HCT116 (cell line): ENCODE data around the gene GIT2. TPM values are rescaled to one million over a fixed set of nuclear protein-coding genes. Genes with fewer than 3 reads are reported as not detected.

Source experiments
- ATAC-seq: fragments of 200-7000 bp; cut with Tn5 transposase; 2 replicates; pipeline ENCODE4 v1.9.1; 2020; ENCODE audit warnings: mild to moderate bottlenecking, moderate library complexity
- BruUV-seq: library from RNA; stranded (reverse); fragments of 400-500 nt; replicated peaks from 2 replicates; lab custom pipeline; 2021; lab: Mats Ljungman, UMichigan
- CTCF ChIA-PET: fragments of 300-600 bp; sonication (Branson Sonifier 250); formaldehyde crosslinking; loops from one replicate; lab custom pipeline; 2021; ENCODE audit warnings: antibody characterized with exemption; lab: Charles Lee
- POLR2A ChIA-PET: fragments of 300-600, 350-600 bp; sonication (Branson Sonifier 250); formaldehyde crosslinking; loops from one replicate; lab custom pipeline; 2021; ENCODE audit warnings: antibody characterized with exemption; lab: Charles Lee
- RAD21 ChIA-PET, 2 experiments: fragments of 300-600 bp; sonication (Branson Sonifier 250); formaldehyde crosslinking; loops; one replicate each; lab custom pipeline; 2023; ENCODE audit warnings: low total read pairs in 2 of 2; ENCODE audit not compliant: uncharacterized antibody in 2 of 2, unreplicated experiment in 2 of 2, low non-redundant PET in 1 of 2; lab: Charles Lee
- DNase-seq: peaks from one replicate; pipeline ENCODE4 v3.0.0-alpha.2; 2010; ENCODE audit warnings: low read depth, low spot score
- H2AFZ ChIP-seq: fragments of 200-600 bp; shearing (Covaris generic), sonication (generic); 2 replicates; pipeline ENCODE4 v1.6.1; 2017; ENCODE audit warnings: low read depth, mixed run types, mixed read lengths, antibody characterized with exemption, low read length; ENCODE audit not compliant: poor library complexity, severe bottlenecking
- H3K27ac ChIP-seq: 2 replicates; pipeline ENCODE4 v1.5.1; 2012; ENCODE audit warnings: low read depth, low read length
- H3K27me3 ChIP-seq: fragments of 200-600 bp; sonication (generic); 2 replicates; pipeline ENCODE4 v1.6.1; 2016; ENCODE audit warnings: mixed run types, low read length, mixed read lengths; ENCODE audit not compliant: insufficient read depth
- H3K36me3 ChIP-seq, 2 experiments: fragments of 200-500 bp in 1 of 2; fragments of 200-600 bp in 1 of 2; sonication (Bioruptor generic) in 1 of 2; sonication (generic) in 1 of 2; 2 replicates each; pipeline versions ENCODE4 v1.5.1 to v1.6.1; 2014 to 2016; ENCODE audit warnings: low read length in 2 of 2, inconsistent platforms in 1 of 2, mixed read lengths in 1 of 2, mixed run types in 1 of 2; ENCODE audit not compliant: insufficient read depth in 2 of 2, control insufficient read depth in 1 of 2
- H3K4me1 ChIP-seq, 2 experiments: fragments of 200-600 bp in 1 of 2; sonication (generic) in 1 of 2; 2 replicates each; pipeline versions ENCODE4 v1.5.1 to v1.6.1; 2012 to 2017; ENCODE audit warnings: low read length in 2 of 2, inconsistent platforms in 1 of 2, mild to moderate bottlenecking in 1 of 2, mixed read lengths in 1 of 2, mixed run types in 1 of 2, moderate library complexity in 1 of 2; ENCODE audit not compliant: insufficient read depth in 2 of 2, control insufficient read depth in 1 of 2
- H3K4me2 ChIP-seq: fragments of 200-600 bp; sonication (generic); 2 replicates; pipeline ENCODE4 v1.6.1; 2017; ENCODE audit warnings: mixed run types, low read length, mixed read lengths
- H3K4me3 ChIP-seq, 2 experiments: fragments of 200-600 bp in 1 of 2; sonication (generic) in 1 of 2; replicated peaks in 1 of 2; 2 replicates each; pipeline ENCODE4 v1.5.1; 2011 to 2016; ENCODE audit warnings: low read length in 2 of 2, control low read depth in 1 of 2, low read depth in 1 of 2, mild to moderate bottlenecking in 1 of 2, mixed read lengths in 1 of 2, mixed run types in 1 of 2
- H3K79me2 ChIP-seq: fragments of 200-600 bp; sonication (generic); 2 replicates; pipeline ENCODE4 v1.6.1; 2017; ENCODE audit warnings: mild to moderate bottlenecking, mixed run types, low read length, moderate library complexity, mixed read lengths; ENCODE audit not compliant: insufficient read depth
- H3K9ac ChIP-seq: fragments of 200-600 bp; sonication (generic); 2 replicates; pipeline ENCODE4 v1.6.1; 2016; ENCODE audit warnings: low read length, mixed read lengths
- H3K9me2 ChIP-seq: fragments of 200-600 bp; sonication (generic), shearing (Covaris generic); 2 replicates; pipeline ENCODE4 v1.6.1; 2017; ENCODE audit warnings: mixed run types, mild to moderate bottlenecking, moderate library complexity; ENCODE audit not compliant: insufficient read depth
- H3K9me3 ChIP-seq, 2 experiments: fragments of 200-500 bp in 1 of 2; fragments of 200-600 bp in 1 of 2; sonication (Bioruptor generic) in 1 of 2; sonication (generic) in 1 of 2; 2 replicates each; pipeline ENCODE4 v1.6.1; 2014 to 2017; ENCODE audit warnings: low read length in 2 of 2, mixed read lengths in 2 of 2, inconsistent platforms in 1 of 2, low read depth in 1 of 2, mild to moderate bottlenecking in 1 of 2, mixed run types in 1 of 2, moderate library complexity in 1 of 2; ENCODE audit not compliant: control insufficient read depth in 1 of 2, insufficient read depth in 1 of 2
- H4K20me1 ChIP-seq: fragments of 200-600 bp; sonication (generic), shearing (Covaris generic); 2 replicates; pipeline ENCODE4 v1.6.1; 2017; ENCODE audit warnings: mixed run types, mild to moderate bottlenecking, moderate library complexity; ENCODE audit not compliant: insufficient read depth
- ATF3 ChIP-seq: IDR thresholded peaks from 2 replicates; pipeline ENCODE4 v1.6.1; 2012
- CTCF ChIP-seq, 3 experiments: fragments of 200-600 bp in 1 of 3; sonication (generic) in 1 of 3; IDR thresholded peaks in 2 of 3; conservative IDR thresholded peaks in 1 of 3; 2 replicates each; pipeline ENCODE4 v1.5.1; 2012 to 2017; ENCODE audit warnings: low read depth in 2 of 3, low read length in 2 of 3, antibody characterized with exemption in 1 of 3, borderline replicate concordance in 1 of 3, control low read depth in 1 of 3, mild to moderate bottlenecking in 1 of 3, mixed read lengths in 1 of 3, mixed run types in 1 of 3, moderate library complexity in 1 of 3; ENCODE audit not compliant: insufficient read depth in 1 of 3
- EGR1 ChIP-seq: IDR thresholded peaks from 2 replicates; pipeline ENCODE4 v1.6.1; 2012; ENCODE audit warnings: low read depth
- EZH2 ChIP-seq: fragments of 200-600 bp; sonication (generic); IDR thresholded peaks from 2 replicates; pipeline ENCODE4 v1.6.1; 2017; ENCODE audit warnings: antibody characterized with exemption, mixed run types
- SP1 ChIP-seq: IDR thresholded peaks from 2 replicates; pipeline ENCODE4 v1.6.1; 2012; ENCODE audit warnings: low read depth
- YY1 ChIP-seq: IDR thresholded peaks from 2 replicates; pipeline ENCODE4 v1.6.1; 2011; ENCODE audit warnings: low read length, low read depth, moderate library complexity, mild to moderate bottlenecking; ENCODE audit not compliant: insufficient replicate concordance; ENCODE audit errors: extremely low read depth
- ZFX ChIP-seq: fragments of 450-650 bp; IDR thresholded peaks from 2 replicates; pipeline ENCODE4 v1.6.1; 2017
- ZNF274 ChIP-seq: fragments of 200-500 bp; sonication (Bioruptor generic); IDR thresholded peaks from 2 replicates; pipeline ENCODE4 v1.6.1; 2014; ENCODE audit warnings: mild to moderate bottlenecking, low read depth, low read length, inconsistent platforms
- intact Hi-C: fragments of 100-400 bp; cut with micrococcal nuclease; formaldehyde crosslinking; loops from 2 replicates; pipeline ENCODE4 v1.10.0; 2022
- total RNA-seq: library from RNA; stranded (reverse); gene quantifications from one replicate; pipeline ENCODE4 v1.2.1, GENCODE V29; 2021; ENCODE audit not compliant: unreplicated experiment

Gene GIT2
- total RNA-seq, 1 experiment from 2014 or later: 21.5 TPM

DNA sequence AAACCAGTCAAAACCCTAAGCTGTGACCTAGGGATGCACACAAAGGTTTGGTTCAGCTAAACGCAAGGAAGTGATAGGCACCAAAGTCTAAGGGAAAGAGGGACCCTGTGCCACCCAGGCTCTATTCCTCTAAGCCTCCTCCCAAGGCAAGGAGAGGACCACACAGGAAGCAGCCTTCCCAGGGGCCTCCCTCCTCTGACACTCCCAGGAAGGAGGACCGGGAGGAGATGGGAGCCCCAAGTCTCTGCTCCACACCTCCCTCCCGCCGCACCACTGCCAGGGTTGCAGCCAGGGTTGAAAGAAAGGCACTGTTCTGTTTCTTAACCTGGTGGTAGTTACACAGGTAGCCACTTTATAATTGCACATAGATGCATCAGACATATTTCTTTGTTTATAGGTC lies 74.2 kb downstream of the GIT2 start:
- ATAC-seq: no peak
- Histone ChIP-seq H3K4me2 (no peak overlapping the region), H3K4me1 (no peaks in the 10 kb centered on the region), H3K9ac (no peak overlapping the region), H3K9me3 (no peaks in the 10 kb centered on the region), H3K36me3 (peaks cover 3 to 17% of the 10 kb centered on the region in 2 experiments; a peak in 3 of 4 replicates), H3K4me3 (no peak overlapping the region), H4K20me1 (no peaks in the 10 kb centered on the region), H3K79me2 (no peaks in the 10 kb centered on the region), H3K27me3 (no peaks in the 10 kb centered on the region), H3K9me2 (no peaks in the 10 kb centered on the region), H2AFZ (no peak overlapping the region), H3K27ac (no peak overlapping the region)
- intact Hi-C loops: no loop called here
- POLR2A ChIA-PET: no interaction called here
- TF ChIP-seq EZH2 (no peak), EGR1 (no peak), ATF3 (no peak), YY1 (no peak), SP1 (no peak), ZNF274 (no peak), ZFX (no peak), CTCF (IDR thresholded peaks at IDR 0.05 in 2 of 3, conservative IDR thresholded peaks at IDR 0.05 in 1 of 3; ENCODE audit: borderline replicate concordance in 1 of 3, insufficient read depth in 1 of 3, low read depth in 2 of 3, low read length in 2 of 3) (no peak)
- CTCF ChIA-PET: interaction anchor here (0.6 kb wide), 1 partner anchor 70 kb away, joined by 3 read pairs; no protein-coding TSS in a partner anchor
- no peak for DNase-seq
- RAD21 ChIA-PET: no interaction called here
- BruUV-seq: no TSS peak
